HG03135 (cell line): ENCODE data around the gene OASL.

Source experiments
- ATAC-seq: cut with Tn5 transposase; IDR thresholded peaks from one replicate; pipeline ENCODE4 v1.9.1; 2021; ENCODE audit warnings: mild to moderate bottlenecking, moderate library complexity; ENCODE audit not compliant: unreplicated experiment

Gene OASL

GRCh38 chr12:120992989-120993388 is 46.1 kb downstream of the OASL start:
- no peak for ATAC-seq

- no peak for ATAC-seq
Observed at GRCh38 chr12:120991965-120992364, 47.1 kb downstream of the OASL start.

GRCh38 chr12:120990487-120991055 is 48.5 kb downstream of the OASL start:
- no peak for ATAC-seq

GRCh38 chr12:120989687-120990086 is 49.4 kb downstream of the OASL start:
- no peak for ATAC-seq

- ATAC-seq, result no peak
Observed at GRCh38 chr12:120988658-120989057, 50.4 kb downstream of the OASL start.

- ATAC-seq, result no peak
Observed at GRCh38 chr12:120988234-120988633, 50.8 kb downstream of the OASL start.

GRCh38 chr12:120984351-120984898 is 54.6 kb downstream of the OASL start:
- ATAC-seq, result no peak

GRCh38 chr12:120983759-120984158 is 55.3 kb downstream of the OASL start:
- no peak for ATAC-seq

- no peak for ATAC-seq
Observed at GRCh38 chr12:120982659-120983058, 56.4 kb downstream of the OASL start.

GRCh38 chr12:120981407-120981941 is 57.6 kb downstream of the OASL start:
- ATAC-seq, result no peak

GRCh38 chr12:120980800-120981368 is 58.2 kb downstream of the OASL start:
- ATAC-seq, result no peak

- no peak for ATAC-seq
Observed at GRCh38 chr12:120979862-120980696, 59.0 kb downstream of the OASL start.

- no peak for ATAC-seq
Observed at GRCh38 chr12:120979220-120979861, 59.7 kb downstream of the OASL start.

- no peak for ATAC-seq
Observed at GRCh38 chr12:120978296-120979219, 60.5 kb downstream of the OASL start, which contains the start of gene HNF1A. TSS of gene HNF1A (plus strand) at chr12:120978543. CDS start at chr12:120978769, 226 bp downstream.

- no peak for ATAC-seq
Observed at GRCh38 chr12:120977531-120978295, 61.3 kb downstream of the OASL start.

- ATAC-seq, result no peak
Observed at GRCh38 chr12:120972870-120973543, 66.0 kb downstream of the OASL start.

- ATAC-seq, result no peak
Observed at GRCh38 chr12:120971299-120972180, 67.5 kb downstream of the OASL start.

- ATAC-seq, result no peak
Observed at GRCh38 chr12:120970310-120970709, 68.7 kb downstream of the OASL start.
